ENCODE results near the gene RAMP1. TPM values are rescaled to one million over a fixed set of nuclear protein-coding genes. Genes with fewer than 3 reads are reported as not detected.

The RAMP1 gene
- total RNA-seq, 1 donor: 2.1 TPM

DNA sequence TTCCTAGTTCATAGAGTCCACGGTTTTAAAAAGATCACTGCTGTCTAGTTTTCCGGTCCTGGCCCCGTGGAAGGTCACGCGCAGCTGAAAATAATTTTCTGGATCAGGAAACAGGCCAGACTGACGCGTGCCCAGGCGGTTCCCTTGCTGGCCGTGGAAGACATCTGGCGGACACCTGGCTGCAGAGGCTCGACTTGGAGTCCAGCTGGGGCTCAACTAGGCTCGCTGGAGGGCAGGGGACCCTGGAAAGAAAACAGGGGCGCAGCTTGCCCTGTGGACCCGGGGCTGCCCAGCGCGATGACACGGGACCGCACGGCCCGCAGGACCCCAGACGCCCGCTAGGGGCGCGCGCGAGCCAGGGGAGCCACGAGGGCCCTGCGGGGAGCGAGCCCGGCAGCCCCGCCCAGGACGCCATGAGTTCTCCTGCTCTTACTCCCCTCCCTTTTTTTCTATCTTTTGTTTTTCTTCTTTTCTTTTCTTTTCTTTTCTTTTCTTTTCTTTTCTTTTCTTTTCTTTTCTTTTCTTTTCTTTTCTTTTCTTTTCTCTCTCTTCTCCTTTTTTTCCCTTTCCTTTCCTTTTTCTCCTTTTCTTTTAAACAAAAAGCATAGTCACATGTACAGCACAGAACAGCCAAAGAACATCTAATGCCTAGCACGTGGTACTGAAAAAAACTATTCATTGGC is 64.2 kb downstream of the RAMP1 start:
- no peaks in the 10 kb centered on the region for H3K27me3 ChIP-seq (ENCODE audit: insufficient read depth, low read length)
- no peaks in the 10 kb centered on the region for H3K9me3 ChIP-seq (ENCODE audit: low read depth, low read length)
- H3K4me1 ChIP-seq (ENCODE audit: insufficient read depth, low read length): peaks cover 17% of the 10 kb centered on the region
- H3K4me3 ChIP-seq (ENCODE audit: low read length): peak overlapping the region; percentile 28

GRCh38 chr2:237924164-237924534 is 64.7 kb downstream of the RAMP1 start:
- Histone ChIP-seq H3K4me3 (ENCODE audit: low read length) (no peak overlapping the region), H3K9me3 (ENCODE audit: low read depth, low read length) (no peaks in the 10 kb centered on the region), H3K4me1 (ENCODE audit: insufficient read depth, low read length) (peaks cover 17% of the 10 kb centered on the region), H3K27me3 (ENCODE audit: insufficient read depth, low read length) (no peaks in the 10 kb centered on the region)

GRCh38 chr2:237927135-237927534 is 67.7 kb downstream of the RAMP1 start:
- Histone ChIP-seq H3K4me3 (ENCODE audit: low read length) (no peak overlapping the region), H3K27me3 (ENCODE audit: insufficient read depth, low read length) (no peaks in the 10 kb centered on the region), H3K4me1 (ENCODE audit: insufficient read depth, low read length) (peaks cover 21% of the 10 kb centered on the region), H3K9me3 (ENCODE audit: low read depth, low read length) (no peaks in the 10 kb centered on the region)

- H3K27me3 ChIP-seq (ENCODE audit: insufficient read depth, low read length): no peaks in the 10 kb centered on the region
- H3K4me1 ChIP-seq (ENCODE audit: insufficient read depth, low read length): peaks cover 17% of the 10 kb centered on the region
- no peak overlapping the region for H3K4me3 ChIP-seq (ENCODE audit: low read length)
- no peaks in the 10 kb centered on the region for H3K9me3 ChIP-seq (ENCODE audit: low read depth, low read length)
Measured at GRCh38 chr2:237927986-237928385, 68.6 kb downstream of the RAMP1 start.

DNA sequence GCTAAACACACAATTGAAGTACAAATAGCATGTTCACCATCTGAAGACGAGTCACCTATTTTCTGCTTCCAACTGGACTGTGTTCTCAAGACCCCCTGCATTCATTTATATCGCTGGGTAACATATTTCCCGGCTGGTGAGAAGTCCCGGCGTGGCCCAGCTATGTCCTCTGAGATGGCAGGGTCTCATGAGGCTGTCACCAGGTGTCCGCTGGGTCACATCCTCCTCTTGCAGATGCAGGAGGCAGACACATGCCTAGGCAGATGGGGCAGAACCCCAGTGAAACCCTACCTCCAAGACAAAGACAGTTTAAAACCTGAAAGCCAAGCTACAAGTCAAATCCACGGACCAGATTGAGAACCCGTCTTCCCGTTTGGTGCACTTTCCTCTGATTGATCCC is 70.6 kb downstream of the RAMP1 start:
- H3K4me3 ChIP-seq (ENCODE audit: low read length): no peak overlapping the region
- peaks cover 10% of the 10 kb centered on the region for H3K4me1 ChIP-seq (ENCODE audit: insufficient read depth, low read length)
- no peaks in the 10 kb centered on the region for H3K27me3 ChIP-seq (ENCODE audit: insufficient read depth, low read length)
- no peaks in the 10 kb centered on the region for H3K9me3 ChIP-seq (ENCODE audit: low read depth, low read length)

DNA sequence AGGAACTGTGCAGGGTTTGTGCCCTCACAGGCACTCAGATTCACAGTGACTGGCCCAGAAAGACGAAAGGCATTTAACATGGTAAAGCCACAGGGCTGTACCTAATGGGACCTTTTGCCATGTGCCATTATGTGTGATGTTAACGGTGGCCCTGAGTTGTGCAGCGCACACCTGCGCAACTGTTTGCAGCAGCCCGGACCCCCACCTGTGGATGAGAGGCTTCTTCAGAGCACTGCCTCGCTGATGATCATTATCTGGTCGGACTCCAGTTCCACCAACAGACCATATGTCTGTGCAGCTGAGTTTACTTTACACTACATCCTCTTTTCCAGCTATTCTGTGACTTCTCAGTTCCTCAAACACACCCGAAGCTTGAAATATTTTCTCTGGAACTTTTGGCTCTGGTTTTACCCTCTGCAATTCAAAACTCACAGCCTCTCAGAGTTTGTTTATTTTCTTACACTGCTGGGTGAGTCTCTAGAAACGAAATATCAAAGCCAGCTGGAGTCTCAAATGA is 71.8 kb downstream of the RAMP1 start:
- H3K9me3 ChIP-seq (ENCODE audit: low read depth, low read length): no peaks in the 10 kb centered on the region
- H3K4me1 ChIP-seq (ENCODE audit: insufficient read depth, low read length): peaks cover 4% of the 10 kb centered on the region
- H3K4me3 ChIP-seq (ENCODE audit: low read length): no peak overlapping the region
- H3K27me3 ChIP-seq (ENCODE audit: insufficient read depth, low read length): no peaks in the 10 kb centered on the region

DNA sequence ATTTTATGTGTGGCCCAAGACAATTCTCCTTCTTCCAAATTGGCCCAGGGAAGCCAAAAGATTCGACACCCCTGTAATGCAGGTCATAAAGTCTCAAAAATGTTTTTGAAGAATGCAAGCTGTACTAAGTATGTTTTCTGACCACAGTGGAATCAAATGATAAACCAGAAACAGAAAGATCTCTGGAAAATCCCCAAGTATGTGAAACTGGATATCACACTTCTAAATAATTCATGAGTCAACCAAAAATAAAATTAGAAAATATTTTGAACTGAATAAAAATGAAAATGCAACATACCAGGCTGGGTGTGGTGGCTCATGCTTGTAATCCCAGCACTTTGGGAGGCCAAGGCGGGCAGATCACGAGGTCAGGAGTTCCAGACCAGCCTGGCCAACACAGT is 73.3 kb downstream of the RAMP1 start:
- Histone ChIP-seq H3K27me3 (ENCODE audit: insufficient read depth, low read length) (no peaks in the 10 kb centered on the region), H3K9me3 (ENCODE audit: low read depth, low read length) (no peaks in the 10 kb centered on the region), H3K4me1 (ENCODE audit: insufficient read depth, low read length) (peaks cover 4% of the 10 kb centered on the region), H3K4me3 (ENCODE audit: low read length) (no peak overlapping the region)

DNA sequence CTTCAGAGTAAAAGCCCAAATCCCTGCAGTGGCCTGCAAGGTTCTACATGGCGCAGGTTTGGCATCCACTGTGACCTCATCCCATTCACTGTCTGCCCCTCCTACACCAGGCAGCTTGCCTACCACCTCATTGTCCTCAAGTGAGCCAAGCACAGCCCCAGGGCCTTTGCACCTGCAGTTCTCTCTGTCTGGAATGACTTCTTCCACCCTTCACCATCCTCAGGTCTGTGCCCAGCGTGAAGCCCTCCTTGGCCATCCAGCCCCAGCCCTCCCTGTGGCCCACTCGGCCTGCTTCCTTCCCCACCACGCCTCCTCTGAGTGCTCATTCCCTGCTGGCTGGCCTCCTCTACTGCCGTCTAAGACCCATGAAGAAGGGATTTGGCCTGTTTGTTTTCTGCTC is 74.8 kb downstream of the RAMP1 start:
- Histone ChIP-seq H3K9me3 (ENCODE audit: low read depth, low read length) (no peaks in the 10 kb centered on the region), H3K27me3 (ENCODE audit: insufficient read depth, low read length) (no peaks in the 10 kb centered on the region), H3K4me1 (ENCODE audit: insufficient read depth, low read length) (peaks cover 4% of the 10 kb centered on the region), H3K4me3 (ENCODE audit: low read length) (no peak overlapping the region)

DNA sequence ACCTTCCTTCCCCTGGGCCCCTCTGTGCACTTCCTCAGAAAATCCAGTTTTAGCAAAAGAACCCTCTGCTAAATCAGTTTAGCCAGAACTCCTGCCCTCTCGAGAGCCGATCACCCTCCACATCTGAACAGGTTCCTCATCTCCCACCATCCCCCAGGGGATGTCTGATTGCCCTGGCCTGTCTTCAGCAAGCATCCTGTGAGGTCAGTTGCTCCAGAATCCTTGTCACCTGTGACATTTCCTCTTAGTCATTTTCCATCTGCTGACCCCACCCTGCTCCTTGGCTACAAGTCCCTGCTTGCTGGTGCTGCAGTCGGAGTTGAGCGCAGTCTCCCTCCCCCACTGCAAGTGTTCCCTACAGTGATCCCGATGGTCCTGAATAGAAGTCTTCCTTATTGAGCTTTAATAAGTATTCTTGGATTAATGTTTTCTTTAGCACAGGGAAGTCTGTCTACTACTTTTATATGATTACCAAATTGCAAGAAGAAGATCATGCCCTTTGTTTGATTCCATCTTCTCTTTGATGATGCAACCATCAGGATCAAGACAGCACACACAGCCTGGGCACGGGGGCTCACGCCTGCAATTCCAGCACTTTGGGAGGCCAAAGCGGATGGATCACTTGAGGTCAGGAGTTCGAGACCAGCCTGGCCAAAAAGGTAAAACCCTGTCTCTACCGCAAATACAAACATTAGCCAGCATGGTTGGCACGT is 76.5 kb downstream of the RAMP1 start:
- H3K9me3 ChIP-seq (ENCODE audit: low read depth, low read length): no peaks in the 10 kb centered on the region
- peaks cover 10% of the 10 kb centered on the region for H3K4me1 ChIP-seq (ENCODE audit: insufficient read depth, low read length)
- H3K4me3 ChIP-seq (ENCODE audit: low read length): no peak overlapping the region
- H3K27me3 ChIP-seq (ENCODE audit: insufficient read depth, low read length): no peaks in the 10 kb centered on the region

DNA sequence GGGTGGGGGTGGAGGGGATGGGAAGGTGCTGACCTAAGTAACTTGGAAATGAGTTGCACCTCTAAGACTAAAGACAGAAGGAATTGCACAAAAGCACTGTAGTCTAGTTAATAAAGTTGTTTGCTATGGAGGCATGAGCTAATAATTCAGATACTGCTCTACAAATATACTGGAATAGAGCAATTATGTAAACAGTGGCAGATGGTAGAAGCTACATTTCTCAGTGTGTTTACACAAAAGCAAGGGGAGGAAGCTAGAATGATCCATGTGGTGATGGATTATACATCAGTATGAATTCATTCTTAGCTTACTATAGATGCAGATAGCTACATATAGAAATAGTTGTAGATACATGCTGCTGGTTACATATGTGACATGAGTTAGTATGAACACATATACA is 79.8 kb downstream of the RAMP1 start:
- H3K9me3 ChIP-seq (ENCODE audit: low read depth, low read length): no peaks in the 10 kb centered on the region
- H3K4me3 ChIP-seq (ENCODE audit: low read length): no peak overlapping the region
- no peaks in the 10 kb centered on the region for H3K27me3 ChIP-seq (ENCODE audit: insufficient read depth, low read length)
- H3K4me1 ChIP-seq (ENCODE audit: insufficient read depth, low read length): peaks cover 29% of the 10 kb centered on the region

- no peak overlapping the region for H3K4me3 ChIP-seq (ENCODE audit: low read length)
- H3K9me3 ChIP-seq (ENCODE audit: low read depth, low read length): no peaks in the 10 kb centered on the region
- H3K27me3 ChIP-seq (ENCODE audit: insufficient read depth, low read length): no peaks in the 10 kb centered on the region
- peaks cover 31% of the 10 kb centered on the region for H3K4me1 ChIP-seq (ENCODE audit: insufficient read depth, low read length)
Measured at GRCh38 chr2:237940828-237941227, 81.4 kb downstream of the RAMP1 start.

GRCh38 chr2:237941239-237941638 is 81.8 kb downstream of the RAMP1 start:
- H3K4me1 ChIP-seq (ENCODE audit: insufficient read depth, low read length): peaks cover 33% of the 10 kb centered on the region
- H3K4me3 ChIP-seq (ENCODE audit: low read length): no peak overlapping the region
- no peaks in the 10 kb centered on the region for H3K27me3 ChIP-seq (ENCODE audit: insufficient read depth, low read length)
- H3K9me3 ChIP-seq (ENCODE audit: low read depth, low read length): no peaks in the 10 kb centered on the region

GRCh38 chr2:237942513-237942899 is 83.1 kb downstream of the RAMP1 start:
- Histone ChIP-seq H3K4me1 (ENCODE audit: insufficient read depth, low read length) (peaks cover 33% of the 10 kb centered on the region), H3K27me3 (ENCODE audit: insufficient read depth, low read length) (no peaks in the 10 kb centered on the region), H3K4me3 (ENCODE audit: low read length) (no peak overlapping the region), H3K9me3 (ENCODE audit: low read depth, low read length) (no peaks in the 10 kb centered on the region)

DNA sequence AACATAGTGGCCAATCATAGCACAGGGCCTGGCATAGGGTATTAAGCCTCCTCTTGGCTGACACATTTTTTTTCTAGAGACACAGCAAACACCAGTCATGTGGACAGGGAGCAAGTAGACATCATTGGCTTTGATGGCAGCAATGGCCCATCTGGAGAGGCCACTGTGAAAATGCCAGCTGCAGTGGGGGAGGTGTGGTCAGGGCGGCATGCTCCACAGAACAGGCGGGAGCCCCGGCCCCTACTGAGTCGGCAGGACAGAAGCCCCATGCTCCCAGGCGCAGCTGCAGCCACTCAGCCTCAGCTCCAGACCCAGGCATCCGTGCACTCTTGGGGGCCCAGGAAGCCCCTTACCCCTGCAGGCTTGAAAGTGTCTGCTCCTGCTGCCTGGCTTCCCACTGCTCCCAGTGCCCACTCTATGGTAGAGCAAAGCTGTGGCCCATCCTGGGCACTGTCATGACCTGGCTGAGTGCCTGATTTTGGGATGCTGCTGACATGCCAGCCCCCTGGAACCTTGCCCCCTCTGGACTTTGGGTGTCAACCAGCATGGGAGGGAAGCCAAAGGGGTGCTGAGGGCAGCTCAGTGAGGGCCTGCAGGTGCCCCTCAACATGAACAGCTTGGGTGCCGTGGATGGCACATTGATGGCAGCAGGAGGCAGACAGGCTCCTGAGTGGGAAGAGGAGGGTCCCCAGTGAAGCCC is 84.1 kb downstream of the RAMP1 start:
- no peaks in the 10 kb centered on the region for H3K9me3 ChIP-seq (ENCODE audit: low read depth, low read length)
- H3K4me1 ChIP-seq (ENCODE audit: insufficient read depth, low read length): peaks cover 33% of the 10 kb centered on the region
- no peak overlapping the region for H3K4me3 ChIP-seq (ENCODE audit: low read length)
- no peaks in the 10 kb centered on the region for H3K27me3 ChIP-seq (ENCODE audit: insufficient read depth, low read length)

- Histone ChIP-seq H3K27me3 (ENCODE audit: insufficient read depth, low read length) (no peaks in the 10 kb centered on the region), H3K4me1 (ENCODE audit: insufficient read depth, low read length) (peaks cover 33% of the 10 kb centered on the region), H3K4me3 (ENCODE audit: low read length) (no peak overlapping the region), H3K9me3 (ENCODE audit: low read depth, low read length) (no peaks in the 10 kb centered on the region)
Measured at GRCh38 chr2:237944302-237944701, 84.9 kb downstream of the RAMP1 start.
